AG10803 (cell line): Measurements from ENCODE around the gene ERMP1.

Experiments used
- DNase-seq: peaks from one replicate; pipeline ENCODE4 v3.0.0; 2010; ENCODE audit warnings: low read depth
- H3K4me3 ChIP-seq: 2 replicates; pipeline ENCODE4 v1.5.1; 2011; ENCODE audit warnings: mild to moderate bottlenecking, low read length, control low read depth
- TF ChIP-seq, protein P1 (sequence below): conservative IDR thresholded peaks from 2 replicates; pipeline ENCODE4 v1.5.1; 2011; ENCODE audit warnings: mild to moderate bottlenecking, low read length, control low read depth, inconsistent platforms

Gene ERMP1

DNA sequence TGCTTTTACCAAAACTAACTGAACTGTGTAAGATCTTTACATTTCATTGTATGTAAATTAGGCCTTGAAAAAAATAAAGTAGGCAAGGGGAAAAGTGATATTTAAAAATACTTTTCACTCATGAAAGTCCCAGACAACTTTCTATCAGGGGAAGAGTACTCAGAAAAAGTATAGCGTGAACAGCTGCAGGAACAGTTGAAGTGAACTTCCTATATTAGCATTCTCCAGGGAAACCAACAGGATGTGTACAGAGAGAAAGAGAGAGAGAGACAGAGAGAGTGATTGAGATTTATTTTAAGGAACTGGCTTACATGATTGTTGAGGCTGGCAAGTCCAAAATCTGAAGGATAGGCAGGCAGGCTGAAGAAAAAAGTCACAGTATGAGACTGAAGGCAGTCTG lies 42.0 kb downstream of the ERMP1 start:
- no peak overlapping the region for H3K4me3 ChIP-seq
- no peak for DNase-seq
- TF ChIP-seq, protein P1, sequence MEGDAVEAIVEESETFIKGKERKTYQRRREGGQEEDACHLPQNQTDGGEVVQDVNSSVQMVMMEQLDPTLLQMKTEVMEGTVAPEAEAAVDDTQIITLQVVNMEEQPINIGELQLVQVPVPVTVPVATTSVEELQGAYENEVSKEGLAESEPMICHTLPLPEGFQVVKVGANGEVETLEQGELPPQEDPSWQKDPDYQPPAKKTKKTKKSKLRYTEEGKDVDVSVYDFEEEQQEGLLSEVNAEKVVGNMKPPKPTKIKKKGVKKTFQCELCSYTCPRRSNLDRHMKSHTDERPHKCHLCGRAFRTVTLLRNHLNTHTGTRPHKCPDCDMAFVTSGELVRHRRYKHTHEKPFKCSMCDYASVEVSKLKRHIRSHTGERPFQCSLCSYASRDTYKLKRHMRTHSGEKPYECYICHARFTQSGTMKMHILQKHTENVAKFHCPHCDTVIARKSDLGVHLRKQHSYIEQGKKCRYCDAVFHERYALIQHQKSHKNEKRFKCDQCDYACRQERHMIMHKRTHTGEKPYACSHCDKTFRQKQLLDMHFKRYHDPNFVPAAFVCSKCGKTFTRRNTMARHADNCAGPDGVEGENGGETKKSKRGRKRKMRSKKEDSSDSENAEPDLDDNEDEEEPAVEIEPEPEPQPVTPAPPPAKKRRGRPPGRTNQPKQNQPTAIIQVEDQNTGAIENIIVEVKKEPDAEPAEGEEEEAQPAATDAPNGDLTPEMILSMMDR = no peak

DNA sequence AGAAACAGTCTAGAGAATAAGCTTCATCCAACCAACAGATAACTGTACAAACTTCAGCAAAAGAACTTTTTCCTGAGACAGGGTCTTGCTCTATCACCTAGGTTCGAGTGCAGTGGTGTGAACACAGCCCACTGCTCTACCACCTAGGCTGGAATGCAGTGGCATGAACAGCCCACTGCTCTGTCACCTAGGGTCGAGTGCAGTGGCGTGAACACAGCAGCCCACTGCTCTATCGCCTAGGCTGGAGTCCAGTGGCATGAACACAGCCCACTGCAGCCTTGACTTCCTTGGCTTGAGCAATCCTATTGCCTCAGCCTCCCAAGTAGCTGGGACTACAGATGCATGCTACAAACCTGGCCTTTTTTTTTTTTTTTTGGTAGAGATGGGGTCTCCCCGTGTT lies 43.4 kb downstream of the ERMP1 start:
- no peak overlapping the region for H3K4me3 ChIP-seq
- TF ChIP-seq, protein P1 = no peak
- no peak for DNase-seq

DNA sequence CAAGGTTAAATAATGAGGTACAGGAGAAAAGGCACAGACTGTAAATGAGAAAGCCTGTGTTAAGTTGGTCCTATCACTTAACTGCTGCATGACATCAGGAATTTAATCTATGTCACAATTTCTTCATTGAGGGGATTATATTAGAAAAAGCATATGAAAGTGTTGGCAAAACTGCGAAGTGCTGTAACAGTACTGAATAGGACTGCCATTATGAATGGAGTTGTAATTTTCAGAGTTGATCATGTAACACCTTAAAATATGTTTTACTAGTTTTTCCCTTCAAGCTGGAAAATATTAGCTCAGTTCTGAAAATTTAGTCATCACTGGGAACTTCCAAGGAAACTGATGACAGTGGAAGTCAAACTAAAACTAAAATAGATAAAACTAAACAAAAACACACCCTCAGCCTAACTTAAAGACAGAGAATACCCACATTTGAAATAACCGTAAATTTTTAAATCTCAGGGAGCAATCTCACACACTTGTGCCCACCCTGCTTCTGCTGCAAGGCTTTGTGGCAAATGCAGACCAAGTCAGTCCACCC lies 45.1 kb downstream of the ERMP1 start:
- no peak overlapping the region for H3K4me3 ChIP-seq
- DNase-seq = no peak
- TF ChIP-seq, protein P1 = no peak

DNA sequence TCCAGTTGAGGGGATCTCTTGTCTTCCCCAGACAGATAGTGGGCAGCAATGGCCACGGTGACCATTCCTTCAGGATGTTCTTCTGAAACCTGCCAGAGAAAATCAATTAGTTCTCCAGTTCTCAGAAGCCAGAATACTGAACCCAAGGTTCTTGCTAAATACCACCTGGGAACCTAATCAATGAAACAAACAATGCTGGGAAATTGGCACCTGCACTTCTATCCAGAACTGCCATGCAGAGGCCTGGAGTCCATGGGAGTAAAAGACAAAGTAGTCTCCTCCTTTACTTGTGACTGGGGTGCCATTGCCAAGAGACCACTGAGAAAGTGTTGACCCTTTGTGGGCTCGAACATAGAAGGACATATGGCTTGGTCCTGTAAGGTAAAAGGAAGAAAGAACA lies 45.7 kb downstream of the ERMP1 start:
- H3K4me3 ChIP-seq = no peak overlapping the region
- no peak for DNase-seq
- TF ChIP-seq, protein P1 = no peak

DNA sequence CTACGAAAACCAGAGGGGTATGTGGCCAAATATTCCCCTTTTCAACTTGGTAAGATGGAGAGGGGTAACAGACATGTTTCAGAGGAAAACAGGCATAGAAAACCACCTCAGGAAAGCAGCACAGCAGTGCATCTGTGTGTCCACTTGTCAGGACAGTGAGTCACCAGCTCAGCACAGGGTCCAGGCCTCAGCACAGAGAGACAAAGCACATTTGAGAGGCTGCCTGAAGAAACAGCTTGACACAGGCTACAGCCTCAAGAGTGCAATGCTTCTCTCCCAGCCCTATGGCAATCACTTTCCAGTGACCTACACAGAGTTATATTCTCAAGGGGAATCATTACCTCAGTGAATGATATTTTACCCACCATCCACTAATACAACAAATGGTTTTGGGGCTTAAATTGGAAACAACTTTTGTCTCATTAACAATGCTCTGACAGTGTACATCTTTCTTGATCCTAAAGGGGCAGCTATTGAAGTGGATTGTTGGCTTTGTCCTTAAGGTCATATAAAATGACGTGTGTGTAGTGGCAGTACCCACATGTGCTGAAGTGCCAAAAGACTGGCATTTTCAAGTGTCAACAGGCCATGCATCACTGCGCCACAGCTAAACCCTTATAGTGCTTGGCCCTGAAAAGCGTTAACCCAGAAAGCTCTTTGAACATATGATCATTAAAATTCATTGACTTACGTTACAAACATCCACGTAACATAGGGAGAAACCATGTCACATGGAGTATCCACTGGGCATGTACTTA lies 46.4 kb downstream of the ERMP1 start:
- H3K4me3 ChIP-seq = no peak overlapping the region
- no peak for DNase-seq
- TF ChIP-seq, protein P1 = no peak

DNA sequence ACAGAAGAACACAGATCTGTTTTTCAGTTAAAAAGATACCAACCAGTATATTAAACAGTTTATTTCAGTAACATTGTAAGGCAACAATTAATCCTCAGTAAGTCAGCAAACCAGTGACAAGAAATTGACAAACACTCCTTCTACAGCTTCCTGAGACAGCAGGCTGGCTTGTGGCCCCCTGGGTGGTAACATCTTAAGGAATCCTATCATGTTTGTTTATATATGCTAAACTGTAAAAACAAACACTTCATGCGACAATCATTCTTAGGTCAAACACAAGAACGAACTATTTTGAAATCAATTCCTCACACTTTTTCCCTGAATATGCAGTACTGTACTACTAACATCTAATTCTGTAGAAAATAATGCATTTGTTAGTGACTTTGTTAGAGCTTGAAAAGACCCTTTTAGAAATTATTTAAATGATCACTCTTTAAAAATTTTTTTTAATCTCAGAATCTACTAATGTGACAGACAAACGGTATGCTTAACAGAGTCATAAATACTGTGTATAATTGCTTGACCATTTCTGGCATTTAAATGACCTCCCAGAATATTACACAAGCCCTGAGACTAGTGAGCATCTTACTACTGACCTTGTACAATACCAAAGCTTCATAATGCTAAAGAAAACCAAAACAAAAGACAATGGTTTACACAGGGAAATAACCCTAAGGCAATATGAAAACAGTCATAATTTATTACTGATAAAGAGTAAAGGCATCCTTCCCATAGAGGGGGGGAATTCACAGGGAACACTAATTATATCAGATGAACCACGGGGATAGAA lies 48.2 kb downstream of the ERMP1 start:
- peak; percentile 13 for DNase-seq
- TF ChIP-seq, protein P1 = no peak
- H3K4me3 ChIP-seq = no peak overlapping the region
